GM21447 (cell line): Measurements from ENCODE around the gene MOB3C.
"Not testable (repeated sequence)": the region's sequence is repeated elsewhere in the genome, so short reads cannot be mapped to it uniquely, and the experiment has no call there.

Source experiments
- ATAC-seq: cut with Tn5 transposase; IDR thresholded peaks from one replicate; pipeline ENCODE4 v1.9.1; 2021; ENCODE audit not compliant: unreplicated experiment

MOB3C gene

DNA sequence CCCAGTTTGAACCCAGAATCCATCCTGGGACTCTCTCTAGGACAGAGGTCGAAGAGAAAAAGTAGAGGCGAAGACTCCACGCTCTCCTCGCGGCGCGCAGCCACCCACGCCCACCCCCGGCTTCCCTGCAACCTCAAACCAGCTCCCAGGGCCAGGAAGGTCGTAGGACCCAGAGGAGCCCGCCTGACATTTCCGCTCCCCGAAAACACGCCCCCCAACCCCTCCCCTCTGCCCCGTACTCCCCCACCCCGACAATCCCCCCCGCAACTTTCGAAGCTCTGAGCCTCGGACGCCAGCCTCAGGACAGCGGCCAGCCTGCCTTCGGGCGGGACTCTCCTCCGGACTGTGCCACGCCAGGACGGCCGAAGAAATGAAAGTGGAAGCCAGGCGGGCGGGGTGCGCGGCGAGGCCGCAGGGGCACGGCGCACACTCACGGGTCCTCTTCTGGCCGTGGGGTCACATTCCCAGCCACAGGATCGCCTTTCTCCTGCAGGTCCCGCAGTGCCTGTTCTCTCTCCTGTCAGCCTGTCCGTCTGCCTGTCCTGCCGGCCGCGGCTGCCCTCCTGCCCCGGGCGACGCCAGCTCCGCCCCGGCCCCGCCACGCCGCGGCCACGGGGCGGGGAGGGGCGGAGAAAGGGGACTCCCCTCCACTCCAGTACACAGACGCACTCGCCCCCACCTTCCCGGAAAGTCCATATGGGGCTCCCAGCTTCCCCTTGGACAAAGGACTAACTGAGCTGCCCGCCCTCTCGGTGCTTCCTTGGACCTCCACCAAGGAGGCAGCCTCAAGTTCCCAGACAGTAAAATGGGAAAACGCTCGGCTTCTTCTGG, at the start of gene MOB3C:
Gene MOB3C, minus strand, starts transcription at position 535 of the 831 bp plus-strand sequence. CDS start 3,490 bp downstream, outside the sequence.
- peak; percentile 48 for ATAC-seq

DNA sequence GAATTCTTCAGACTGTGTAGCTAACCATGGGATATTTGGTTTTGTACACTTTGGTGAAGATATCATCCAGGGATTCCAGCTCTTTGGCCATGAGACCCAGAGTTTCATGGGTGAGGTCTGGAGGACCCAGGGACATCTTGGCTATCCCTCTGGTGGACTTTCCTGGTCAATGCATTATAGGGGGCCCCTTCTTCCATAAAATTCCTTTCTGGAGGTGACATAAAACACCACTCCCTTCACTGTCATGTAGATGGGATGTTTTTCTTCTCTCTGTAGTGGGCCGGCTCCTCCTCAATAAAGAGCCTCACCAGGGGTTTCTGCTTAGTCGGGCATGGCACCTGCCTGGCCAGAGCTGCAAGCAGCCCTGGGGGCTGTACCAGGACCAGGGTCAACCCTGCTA, 49.4 kb upstream of the MOB3C start:
- ATAC-seq = no peak

- ATAC-seq = not testable (repeated sequence)
Measured at GRCh38 chr1:46662919-46663318, 46.3 kb upstream of the MOB3C start.

- ATAC-seq = peak; percentile 95
Measured at GRCh38 chr1:46660116-46660515, 43.5 kb upstream of the MOB3C start.

- no peak for ATAC-seq
Measured at GRCh38 chr1:46659307-46659870, 42.8 kb upstream of the MOB3C start.

- ATAC-seq = no peak
Measured at GRCh38 chr1:46657775-46658174, 41.2 kb upstream of the MOB3C start.

DNA sequence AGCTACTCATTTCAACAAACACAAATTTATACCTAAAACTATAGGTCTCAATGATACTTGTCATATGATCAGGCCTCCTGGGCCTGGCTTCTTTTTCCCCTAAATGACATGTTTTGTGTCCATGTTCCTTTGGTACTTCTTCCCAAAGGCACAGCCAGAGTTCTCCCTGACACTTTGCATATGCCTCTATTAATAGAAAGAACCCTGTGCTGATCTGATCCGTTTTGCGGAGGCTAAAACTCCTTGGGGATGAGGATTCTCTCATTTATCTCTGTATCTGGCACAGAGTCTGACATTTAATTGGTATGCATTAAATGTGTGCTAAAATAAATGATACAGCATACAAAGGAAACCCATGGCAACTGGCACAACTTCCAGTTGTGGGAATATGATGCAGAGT, 40.0 kb upstream of the MOB3C start:
- ATAC-seq = no peak

DNA sequence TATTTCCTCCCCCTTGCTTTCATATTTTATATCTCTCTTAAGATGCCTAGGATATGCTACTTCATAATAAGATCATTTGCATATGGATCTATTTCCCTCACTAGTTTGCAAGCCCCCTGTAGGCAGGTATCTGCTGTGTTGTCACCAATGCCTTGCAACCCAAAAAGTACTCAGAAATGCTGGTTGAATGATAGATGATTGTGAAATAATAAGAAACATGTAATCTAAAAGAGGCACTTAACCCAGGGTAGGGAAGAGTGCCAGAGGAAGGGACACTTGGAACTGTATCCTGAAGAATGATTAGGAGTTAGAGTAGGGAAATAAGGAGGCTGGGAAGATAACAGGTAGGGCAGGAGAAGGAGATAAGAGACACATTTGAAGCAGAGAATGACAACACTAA, 39.2 kb upstream of the MOB3C start:
- ATAC-seq = no peak

- ATAC-seq = not testable (repeated sequence)
Measured at GRCh38 chr1:46654698-46655097, 38.1 kb upstream of the MOB3C start.

- no peak for ATAC-seq
Measured at GRCh38 chr1:46654012-46654411, 37.4 kb upstream of the MOB3C start.

DNA sequence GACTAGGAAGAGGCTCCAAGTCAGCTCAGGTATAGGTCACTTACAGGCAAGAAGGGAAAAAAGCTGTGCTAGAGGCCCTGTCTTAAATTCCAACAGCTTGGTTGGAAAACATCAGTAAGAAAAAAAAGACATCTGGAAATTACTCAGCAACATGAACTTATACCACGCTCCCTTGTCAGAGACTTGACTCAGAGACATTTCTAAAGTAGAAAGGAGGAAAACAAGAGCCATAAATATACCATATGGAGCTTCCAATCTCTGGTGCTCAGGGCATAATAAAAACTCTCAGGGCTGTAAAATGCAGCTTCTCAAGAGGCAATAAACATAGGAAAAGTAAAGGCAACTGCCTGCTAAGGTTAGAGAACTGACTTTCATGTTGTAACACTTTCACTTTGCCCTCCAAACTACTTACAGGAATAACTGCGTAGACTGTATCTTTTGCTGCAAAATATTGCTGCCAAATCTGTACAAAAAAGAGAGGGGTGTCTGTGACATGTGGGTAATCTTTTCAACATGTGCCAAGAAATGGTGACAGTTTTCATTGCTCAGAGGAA, 36.9 kb upstream of the MOB3C start:
- no peak for ATAC-seq

GRCh38 chr1:46652321-46653100, 35.9 kb upstream of the MOB3C start:
- no peak for ATAC-seq

DNA sequence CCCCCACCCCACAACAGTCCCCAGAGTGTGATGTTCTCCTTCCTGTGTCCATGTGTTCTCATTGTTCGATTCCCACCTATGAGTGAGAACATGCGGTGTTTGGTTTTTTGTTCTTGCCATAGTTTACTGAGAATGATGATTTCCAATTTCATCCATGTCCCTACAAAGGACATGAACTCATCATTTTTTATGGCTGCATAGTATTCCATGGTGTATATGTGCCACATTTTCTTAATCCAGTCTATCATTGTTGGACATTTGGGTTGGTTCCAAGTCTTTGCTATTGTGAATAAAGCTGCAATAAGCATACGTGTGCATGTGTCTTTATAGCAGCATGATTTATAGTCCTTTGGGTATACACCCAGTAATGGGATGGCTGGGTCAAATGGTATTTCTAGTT, 34.5 kb upstream of the MOB3C start:
- ATAC-seq = not testable (repeated sequence)

- ATAC-seq = no peak
Measured at GRCh38 chr1:46650491-46650890, 33.9 kb upstream of the MOB3C start.

GRCh38 chr1:46649764-46650163, 33.2 kb upstream of the MOB3C start:
- ATAC-seq = no peak

GRCh38 chr1:46647611-46648010, 31.0 kb upstream of the MOB3C start:
- no peak for ATAC-seq

DNA sequence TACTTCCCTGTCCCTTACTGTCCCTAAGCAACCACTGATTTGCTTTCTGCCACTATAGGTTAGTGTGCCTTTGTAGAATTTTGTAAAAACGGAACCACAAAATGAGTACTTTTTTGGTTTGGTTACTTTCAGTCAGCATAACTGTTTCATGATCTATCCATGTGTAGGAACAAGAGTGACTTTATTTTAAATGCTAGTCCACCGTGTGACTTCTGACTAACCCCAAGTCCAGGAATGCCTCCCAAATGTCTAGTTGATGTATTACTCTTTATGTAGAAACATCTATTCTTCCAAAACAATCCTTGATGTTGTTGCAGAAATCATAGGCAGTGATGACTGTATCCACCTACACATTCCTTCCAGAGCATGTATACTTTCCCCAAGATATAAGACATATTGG, 30.2 kb upstream of the MOB3C start:
- ATAC-seq = no peak

DNA sequence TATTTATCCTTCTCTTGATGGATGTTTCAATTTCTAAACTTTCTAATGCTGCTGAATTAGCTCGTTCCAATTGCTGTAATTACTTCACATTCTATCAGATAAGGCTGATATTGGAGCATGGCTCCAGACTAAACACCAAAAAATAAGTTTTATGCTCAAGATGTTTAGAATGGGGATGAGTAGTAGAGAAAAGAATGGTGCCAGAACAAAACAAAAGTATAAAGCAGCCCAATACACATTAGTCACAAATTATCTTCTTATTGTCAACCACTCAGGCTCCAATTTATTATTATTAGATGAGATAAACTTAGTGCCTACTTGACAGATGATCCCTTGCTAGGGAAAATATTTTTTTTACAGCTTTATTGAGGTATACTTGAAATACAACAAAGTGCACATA, 29.7 kb upstream of the MOB3C start:
- ATAC-seq = no peak

DNA sequence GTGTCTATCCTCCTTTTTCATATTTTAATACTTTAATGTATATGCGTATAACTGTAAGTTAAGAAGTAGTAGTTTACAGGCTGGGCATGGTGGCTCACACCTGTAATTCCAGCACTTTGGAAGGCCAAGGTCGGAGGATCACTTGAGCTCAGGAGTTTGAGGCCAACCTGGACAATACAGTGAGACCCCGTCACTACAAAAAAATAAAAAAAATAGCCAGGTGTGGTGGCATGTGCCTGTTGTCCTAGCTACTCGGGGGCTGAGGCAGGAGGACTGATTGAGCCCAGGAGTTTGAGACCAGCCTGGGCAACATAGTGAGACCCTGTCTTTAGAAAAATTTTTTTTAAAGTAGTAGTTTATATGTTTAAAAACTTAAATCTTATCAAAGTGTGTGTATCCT, 29.2 kb upstream of the MOB3C start:
- ATAC-seq = no peak

DNA sequence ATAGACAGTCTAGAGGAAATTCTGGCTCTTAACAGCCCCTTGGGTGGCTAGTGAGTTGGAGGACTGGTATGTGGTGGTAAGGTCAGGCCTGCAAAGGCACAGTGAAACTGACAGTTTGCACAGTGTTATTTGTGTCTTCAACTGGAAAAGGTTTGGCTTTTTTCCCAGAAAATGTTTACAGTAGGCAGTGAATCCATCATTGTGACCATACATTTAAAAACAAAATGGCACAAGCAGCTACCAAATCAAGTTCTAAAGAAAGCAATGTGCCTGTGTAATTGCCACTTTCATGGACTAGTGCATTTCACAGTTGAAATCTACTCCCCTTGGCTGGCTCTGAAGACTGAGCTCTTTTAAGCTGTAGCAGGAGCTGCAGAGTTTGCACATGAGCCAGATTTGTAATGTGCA, 26.8 kb upstream of the MOB3C start:
- ATAC-seq = no peak

GRCh38 chr1:46642115-46642680, 25.6 kb upstream of the MOB3C start:
- ATAC-seq = no peak
